ENCODE measurements around the gene PER1.
"Not testable (repeated sequence)": the region's sequence is repeated elsewhere in the genome, so short reads cannot be mapped to it uniquely, and the experiment has no call there.

Gene PER1

DNA sequence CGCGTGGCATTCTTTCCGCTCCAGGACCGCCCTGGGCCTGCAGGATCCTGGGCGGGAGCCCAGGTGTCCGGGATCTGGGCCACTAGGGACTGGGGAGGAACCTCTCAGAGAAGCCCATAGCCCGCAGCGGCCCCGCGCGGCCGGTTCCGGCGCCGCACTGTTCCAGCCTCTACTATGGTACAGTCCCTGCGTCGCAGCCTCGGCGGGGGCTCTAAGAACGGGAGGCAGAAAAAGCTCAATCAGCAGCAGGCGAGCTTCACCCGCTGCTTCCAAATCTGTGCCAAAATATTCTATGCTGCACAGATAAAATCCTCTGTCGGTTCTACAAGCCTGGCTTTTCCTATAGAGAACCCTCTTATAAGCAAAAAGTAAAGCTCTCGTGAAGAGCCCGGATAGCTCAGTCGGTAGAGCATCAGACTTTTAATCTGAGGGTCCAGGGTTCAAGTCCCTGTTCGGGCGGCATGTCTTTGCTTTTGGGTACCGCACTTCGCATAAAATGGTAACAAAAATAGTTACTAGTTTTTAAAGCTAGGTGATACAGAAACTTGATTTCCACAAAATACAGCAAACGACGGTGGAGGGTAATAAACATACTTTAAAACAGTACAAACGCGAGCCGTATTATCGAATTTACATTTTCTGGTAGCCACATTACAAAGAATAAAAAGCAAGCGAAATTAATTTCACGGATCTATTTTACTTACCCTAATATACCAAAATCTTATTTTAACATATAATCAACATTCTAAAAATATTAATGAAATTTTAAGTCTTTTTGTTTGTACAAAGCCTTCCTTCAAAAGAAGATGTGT is 33.2 kb downstream of the PER1 start:
- peak; percentile 90 for DNase-seq

DNA sequence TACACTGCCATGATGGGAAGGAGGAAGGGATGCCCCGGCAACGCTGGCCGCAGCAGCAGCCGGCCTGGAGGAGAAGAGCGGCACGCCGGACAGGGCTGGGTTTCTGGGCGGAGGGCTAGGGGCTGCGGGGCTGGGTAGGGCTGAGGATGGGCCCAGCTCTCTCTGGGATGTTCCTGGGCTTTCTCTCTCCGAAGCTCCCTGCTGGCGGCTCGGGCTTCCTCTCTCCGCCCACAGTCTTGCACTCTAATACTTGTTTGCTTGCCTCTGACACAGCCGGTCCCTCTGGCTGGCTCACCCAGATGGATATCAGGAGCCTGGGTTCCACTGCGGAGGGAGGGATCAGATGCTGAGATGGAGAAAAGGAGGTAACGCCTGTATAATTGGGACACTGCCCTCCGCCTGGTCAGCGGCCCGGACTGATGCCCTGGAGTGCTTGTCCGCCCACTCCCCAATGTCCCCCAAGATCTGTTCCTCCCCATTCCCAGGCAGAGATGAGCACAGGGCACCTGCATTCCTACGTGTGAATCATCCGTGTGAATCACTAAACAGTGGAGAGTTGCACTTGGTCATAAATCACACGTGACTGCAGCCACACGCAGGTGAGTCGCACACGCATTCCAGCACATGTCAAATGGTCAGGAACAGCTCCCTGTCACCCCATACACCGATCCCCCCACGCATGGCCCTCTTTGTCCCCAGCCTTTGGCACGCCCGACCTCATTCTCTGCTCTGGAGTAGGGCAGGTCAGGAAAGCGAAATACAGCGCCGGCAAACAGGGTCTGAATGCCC is 34.0 kb downstream of the PER1 start, which contains the start of gene ALOXE3:
Gene ALOXE3 (minus strand): TSS at position 535 of the 789 bp plus-strand sequence. CDS start 524 bp downstream, at position 11.
- no peak for DNase-seq

DNA sequence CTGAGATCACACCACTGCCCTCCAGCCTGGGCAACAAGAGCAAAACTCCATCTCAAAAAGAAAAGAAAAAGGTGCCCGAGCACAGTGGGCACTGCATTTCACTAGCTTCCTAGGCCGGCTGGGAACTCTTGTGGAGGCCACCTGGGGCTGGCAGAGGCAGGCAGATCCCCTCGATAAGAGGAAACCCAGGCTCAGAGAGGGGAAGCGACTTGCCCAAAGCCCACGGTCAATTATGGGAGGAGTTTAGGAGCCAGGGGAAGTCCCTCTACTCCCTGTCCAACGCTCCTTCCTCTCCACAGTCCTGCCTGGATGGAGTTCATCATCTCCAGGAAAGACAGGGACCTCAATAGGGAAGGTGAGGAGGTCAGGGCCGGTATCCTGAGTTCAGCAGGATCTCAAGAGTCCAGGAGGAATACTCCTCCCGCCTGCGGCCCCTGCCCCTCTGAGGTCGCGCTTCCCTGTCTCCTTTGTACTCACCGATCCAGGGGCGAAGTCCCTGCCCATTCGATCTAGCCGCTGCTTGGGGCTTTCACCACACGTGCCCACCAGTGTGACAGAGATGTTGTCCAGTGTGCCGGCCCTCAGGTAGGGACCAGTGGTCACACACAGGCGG is 34.7 kb downstream of the PER1 start:
- no peak for DNase-seq

DNA sequence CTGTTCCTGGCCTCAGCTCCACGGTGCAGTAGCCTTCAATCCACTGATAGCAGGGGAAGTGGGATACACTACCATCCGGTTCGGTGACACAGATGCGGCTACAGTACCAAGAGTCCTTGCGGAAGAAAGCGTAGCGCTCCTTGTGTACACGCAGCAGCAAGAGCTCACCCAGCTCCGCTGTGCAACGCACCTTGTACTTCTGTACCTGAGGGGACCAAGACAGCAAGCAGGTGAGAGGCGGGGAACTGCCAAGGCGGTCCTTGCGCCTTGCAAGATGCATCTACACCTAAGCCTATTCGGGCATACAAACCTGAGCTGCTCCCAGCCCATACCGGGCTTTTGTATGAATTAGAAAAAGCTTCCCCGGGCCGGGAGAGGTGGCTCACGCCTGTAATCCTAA is 35.4 kb downstream of the PER1 start:
- DNase-seq, result no peak

DNA sequence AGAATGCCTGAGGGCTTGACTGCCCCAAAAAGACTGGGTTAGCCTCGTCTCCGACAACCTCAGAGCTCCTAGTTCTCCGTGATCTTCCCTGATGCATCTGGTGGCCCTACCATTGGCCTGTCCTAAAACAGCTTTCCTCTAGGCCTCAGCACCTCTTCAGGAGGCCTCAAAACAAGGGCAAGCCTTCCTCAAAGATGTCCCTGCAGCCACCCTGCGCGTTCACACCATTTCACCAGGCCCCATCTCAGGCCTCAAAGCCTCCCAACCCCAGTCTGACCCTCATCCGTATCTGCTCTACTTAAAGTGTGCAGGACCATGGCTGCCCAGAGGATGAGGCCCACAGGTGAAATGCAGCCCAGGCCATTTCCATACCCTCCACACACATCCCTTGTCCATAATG is 41.3 kb downstream of the PER1 start:
- no peak for DNase-seq

DNA sequence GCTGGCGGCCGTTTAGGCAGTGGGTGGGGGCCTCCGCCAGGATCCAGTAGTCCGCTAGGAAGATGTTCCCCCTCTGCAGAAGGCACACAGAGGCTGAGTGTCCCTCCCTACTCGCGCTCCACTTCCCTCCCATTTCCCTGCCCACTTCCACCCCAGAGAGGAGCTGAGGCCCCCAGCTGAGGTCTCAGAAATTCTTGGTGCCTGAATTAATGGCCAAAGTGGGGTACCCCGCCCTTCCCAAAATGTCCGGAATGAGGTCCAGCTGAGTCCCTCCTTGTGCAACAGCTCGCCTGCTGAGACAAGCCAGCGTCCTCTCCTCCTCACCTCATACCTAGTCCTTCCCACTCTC is 41.8 kb downstream of the PER1 start:
- no peak for DNase-seq

DNA sequence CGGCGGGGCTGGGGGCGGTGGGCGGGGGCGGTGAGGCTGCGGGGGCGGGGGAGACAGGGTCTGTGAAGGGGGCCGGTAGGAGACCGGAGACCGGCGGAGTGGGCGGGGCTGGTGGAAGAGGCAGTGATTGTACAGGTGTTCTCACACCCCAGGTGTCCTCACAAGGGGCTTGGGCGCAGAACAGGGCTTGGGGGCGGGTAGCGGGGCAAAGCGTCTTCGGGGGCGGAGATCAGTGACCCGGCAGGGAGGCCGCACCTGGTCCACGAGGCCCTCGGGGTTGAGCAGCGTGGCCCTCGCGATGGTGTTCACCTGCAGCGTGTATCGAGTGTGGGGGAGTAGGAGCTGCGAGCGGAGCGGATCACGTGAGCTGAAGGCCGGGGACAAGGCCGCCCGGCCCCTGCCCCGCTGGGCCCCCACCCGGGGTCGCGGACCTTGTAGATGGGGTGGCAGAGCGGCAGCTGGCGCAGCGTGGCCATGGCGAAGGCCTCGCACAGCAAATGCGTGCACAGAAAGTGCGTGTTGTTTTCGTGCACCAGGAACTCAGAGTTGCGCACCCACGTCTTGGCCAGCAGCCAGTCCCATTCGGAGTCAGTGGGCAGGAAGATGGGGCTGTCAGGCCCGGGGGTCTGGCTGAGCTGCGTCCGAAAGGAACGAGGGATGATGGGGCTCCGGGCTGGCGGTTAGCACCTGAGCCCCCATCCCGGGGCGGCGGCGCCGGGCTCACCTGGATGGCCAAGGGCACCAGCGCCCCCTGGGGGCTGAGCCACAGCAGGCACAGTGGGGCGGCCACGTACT is 42.3 kb downstream of the PER1 start:
- DNase-seq, result peak; percentile 57

DNA sequence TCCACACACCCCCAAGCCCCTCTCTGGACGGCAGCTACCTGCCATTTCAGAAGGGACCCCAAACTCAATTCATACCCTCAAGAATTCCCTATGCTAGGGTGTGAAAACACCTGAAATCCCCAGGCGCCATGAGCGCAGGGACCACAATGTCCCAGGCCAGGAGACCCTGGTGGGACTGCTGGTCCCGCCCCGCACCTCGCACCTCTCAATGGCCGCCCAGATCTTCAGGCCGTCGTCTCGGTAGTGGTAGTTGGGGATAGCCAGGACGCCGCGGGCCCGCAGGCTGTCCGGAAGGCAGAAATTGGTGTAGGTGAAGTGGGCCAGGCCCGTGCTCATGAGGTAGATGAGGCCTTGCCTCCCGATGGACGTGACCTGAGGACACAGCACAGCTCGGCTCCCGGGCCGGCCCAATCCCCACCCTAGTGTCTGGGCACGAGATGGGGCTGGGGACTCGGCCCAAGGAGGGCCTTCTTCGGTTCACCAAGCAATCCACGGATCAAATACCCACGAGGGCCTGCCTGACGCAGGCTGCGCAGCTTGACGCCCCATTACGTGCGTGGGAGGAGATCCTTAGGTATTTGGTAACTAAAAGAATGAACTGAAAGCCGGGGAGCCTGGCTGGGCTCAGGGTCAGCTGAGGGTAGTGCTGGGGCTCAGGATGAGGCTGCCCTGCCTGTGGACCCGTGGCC is 43.1 kb downstream of the PER1 start:
- DNase-seq, result no peak

DNA sequence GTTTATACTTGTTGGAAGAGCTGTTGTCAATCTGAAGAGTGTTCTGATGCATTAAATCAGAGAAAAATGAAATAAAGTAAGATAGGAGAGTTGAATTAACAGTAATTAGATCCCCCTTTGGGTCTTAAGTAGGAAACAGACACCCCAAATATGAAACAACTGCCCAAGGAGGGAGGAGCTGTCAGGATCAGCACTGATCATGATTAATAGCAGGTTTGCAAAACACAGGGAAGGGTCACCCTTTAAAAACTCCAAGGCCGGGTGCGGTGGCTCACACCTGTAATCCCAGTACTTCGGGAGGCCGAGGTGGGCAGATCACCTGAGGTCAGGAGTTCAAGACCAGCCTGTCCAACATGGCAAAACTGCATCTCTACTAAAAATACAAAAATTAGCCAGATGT is 45.2 kb downstream of the PER1 start:
- not testable (repeated sequence) for DNase-seq

DNA sequence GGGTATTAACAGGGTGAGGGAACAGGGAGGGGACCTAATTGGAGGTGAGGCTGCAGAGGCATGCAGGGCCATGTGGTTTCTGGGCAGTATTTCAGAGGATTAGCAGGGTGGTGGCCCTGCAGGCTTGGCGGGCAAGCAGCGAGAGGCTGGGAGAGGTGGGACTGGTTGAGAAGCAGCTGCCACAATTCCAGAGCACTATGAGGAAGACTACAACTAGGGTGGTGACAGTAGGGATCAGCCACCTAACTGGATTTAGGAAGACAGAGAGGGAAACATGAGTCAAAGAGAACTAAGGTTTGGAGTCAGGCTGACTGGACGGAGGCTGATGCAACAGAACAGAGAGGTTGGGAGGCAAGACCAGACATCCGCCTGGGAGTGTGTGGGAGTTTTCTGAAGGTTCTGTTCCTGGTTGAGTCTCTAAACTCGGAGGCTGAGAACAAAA is 46.2 kb downstream of the PER1 start:
- peak; percentile 7 for DNase-seq

DNA sequence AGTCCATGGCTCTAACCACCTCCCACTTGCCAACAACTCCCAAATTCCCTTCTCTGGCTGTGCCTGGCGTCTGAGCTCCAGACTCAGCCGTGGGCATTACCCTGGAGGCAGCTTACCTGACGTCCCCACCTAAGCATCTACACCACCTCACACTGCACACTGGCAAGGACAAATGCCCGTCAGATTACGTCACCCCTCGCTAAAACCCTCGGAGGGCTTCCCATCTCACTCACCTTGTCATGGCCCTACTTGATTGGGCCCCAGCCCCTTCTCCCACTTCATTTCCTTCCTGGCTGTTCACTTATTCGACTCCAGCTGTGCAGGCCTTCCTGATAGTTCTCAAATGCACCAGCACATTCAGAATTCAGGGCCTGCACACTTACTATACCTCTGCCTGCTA is 47.3 kb downstream of the PER1 start:
- DNase-seq, result no peak

DNA sequence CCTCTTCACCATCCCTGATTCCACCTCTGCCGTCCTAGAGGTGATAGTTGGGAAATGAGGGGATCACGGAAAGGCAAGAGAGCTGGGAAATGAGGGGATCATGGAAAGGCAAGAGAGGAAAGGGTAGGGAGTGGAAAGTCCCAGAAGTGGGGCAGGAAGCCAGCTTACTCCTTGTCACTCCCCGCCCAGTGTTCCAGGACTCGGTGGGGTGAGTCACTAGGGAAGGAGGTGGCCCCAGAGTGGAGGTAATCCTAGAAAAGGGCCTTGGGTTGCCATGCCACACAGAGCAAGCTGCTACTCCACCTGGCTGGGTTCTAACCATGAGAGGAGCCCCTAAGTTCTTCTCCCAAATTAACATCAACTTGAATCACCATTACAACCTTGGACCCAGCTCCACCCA is 48.7 kb downstream of the PER1 start:
- no peak for DNase-seq

DNA sequence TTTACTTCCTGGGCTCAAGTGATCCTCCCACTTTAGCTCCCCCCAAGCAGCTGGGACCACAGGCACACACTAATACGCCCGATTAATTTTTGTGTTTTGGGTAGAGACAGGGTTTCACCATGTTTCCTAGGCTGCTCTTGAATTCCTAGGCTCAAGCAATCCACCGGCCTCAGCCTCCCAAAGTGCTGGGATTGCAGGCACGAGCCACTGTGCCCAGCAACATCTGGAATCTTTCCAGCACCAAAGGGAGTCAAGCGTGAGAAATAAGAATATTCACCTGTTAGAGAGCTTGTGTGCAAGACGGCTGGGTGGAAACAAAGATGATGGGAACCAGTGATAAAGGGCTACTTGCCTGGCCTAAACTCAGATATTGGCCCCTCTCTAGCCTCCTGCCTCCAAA is 50.5 kb downstream of the PER1 start:
- no peak for DNase-seq

DNA sequence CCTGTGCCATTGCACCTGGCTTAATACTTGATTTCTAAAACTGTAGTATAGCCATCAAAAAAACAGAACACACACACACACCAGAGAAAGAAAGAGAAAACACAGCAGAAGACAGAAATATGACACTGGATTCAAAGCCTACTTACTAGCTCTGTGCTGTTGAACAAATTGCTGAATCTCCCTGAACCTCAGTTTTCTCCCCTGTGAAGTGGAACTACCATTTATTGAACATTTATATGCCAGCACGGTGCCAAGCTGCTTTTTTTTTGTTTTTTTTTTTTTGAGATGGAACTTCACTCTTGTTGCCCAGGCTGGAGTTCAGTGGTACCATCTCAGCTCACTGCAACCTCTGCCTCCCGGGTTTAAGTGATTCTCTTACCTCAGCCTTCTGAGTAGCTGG is 51.4 kb downstream of the PER1 start:
- DNase-seq, result no peak

DNA sequence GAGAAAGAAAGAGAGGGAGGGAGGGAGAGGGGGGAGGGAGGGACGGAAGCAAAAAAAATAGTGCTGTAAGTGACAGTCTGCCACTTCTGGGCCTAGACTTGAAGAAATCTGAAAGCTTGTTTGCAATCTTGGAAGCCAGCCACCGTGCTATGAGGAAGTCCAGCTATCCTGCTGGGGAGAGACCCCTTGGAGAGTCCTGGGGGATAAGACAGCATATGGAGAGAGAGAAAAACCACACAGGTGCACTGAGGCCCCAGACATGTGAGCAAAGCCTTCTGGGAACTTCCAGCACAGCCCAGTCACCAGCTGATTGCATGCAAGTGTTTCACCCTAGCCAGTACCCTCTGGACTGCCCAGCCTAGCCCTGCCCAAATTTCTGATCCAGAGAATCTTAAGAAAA is 52.1 kb downstream of the PER1 start:
- DNase-seq, result no peak

DNA sequence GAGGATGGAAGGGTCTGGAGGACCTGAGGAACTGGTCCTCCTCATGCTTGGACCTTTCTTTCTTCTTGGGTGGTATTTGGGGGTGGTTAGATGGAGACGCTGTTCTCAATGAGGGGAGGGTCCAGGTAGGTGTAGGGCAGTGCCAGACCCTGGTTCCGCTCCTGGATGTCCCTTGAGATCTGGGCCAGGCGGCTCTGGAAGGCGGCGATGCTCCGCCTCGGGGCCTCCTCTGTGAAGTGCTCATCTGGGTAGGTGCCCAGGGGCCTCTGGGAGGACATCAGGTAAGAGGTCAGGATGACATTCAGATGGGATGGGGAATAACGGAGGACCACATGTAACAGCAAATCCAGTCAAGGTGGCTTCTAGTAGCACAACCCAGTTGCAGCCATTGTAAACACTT is 55.7 kb downstream of the PER1 start:
- no peak for DNase-seq

DNA sequence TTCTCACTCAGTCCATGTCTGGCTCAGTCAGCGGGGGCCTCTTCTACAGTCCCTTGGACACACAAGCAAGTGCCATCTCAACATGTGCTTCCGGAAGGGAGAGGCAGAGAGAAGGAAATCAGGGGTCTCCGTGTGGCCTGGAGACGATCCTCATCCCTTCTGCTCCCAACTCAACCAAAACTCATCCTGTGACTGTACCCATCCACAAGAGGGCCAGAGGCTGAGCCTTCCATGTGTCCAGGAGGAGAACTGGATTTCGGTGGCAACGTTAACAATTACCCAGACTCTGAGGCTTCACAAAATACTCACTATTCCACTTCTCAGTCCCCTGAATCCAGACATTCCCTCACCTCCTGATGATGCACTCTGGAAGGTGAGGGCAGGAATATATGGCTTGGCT is 56.8 kb downstream of the PER1 start:
- no peak for DNase-seq

DNA sequence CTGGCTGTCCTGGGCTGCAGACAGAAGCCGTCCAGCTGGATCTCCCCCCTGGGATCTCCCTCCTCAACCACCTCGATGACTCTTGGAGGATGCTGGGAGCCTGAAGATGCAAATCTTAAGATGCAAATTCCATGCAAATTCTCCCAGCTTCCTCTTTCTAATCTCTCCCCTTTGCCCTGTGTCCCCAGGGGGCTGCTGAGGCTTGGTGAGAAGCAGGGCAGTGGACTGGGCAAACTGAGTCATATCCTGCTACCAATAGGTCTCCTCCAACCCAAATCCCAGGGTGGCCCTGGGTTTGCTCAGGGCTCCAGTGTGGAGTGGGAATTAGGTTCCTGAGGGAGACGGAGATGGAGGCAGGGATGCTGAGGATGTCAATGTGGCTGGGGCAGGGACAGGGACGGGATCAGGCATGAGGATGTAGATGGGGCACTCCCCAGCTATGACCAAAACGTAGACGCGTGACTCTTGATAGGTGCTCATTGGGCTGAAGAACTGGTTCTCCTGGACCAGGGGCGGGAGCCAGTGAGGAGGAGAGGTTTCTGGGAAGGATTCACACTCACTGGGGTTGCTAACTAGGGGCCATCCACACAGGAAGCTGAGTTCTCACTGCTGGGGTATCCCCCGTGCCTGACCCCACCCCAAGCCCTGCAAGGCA is 61.0 kb downstream of the PER1 start:
- DNase-seq, result peak; percentile 68
